Measurements from ENCODE around the gene IL27RA.

Gene IL27RA

GRCh38 chr19:13986348-13986904, 45.1 kb upstream of the IL27RA start:
- no peak for TF ChIP-seq FOXP2 (optimal IDR thresholded peaks at IDR 0.05; ENCODE audit: control extremely low read depth, extremely low read length, insufficient read depth)
- peak; percentile 31; the same call in 1 of the 2 replicates for TF ChIP-seq POLR2AphosphoS5 (IDR thresholded peaks at IDR 0.05; ENCODE audit: borderline replicate concordance, low read depth, low read length)
- DNase-seq (ENCODE audit: low read depth, low spot score) = peak; percentile 40
- no peaks in the 10 kb centered on the region for H3K36me3 ChIP-seq (ENCODE audit: insufficient read depth, low read length)
- peak overlapping the region; percentile 78 for H3K27ac ChIP-seq
- H3K4me3 ChIP-seq = peak overlapping the region; percentile 45
- H3K9ac ChIP-seq (ENCODE audit: insufficient read length) = peak overlapping the region; percentile 47
- no peaks in the 10 kb centered on the region for H3K9me3 ChIP-seq (ENCODE audit: low read depth, low read length)

GRCh38 chr19:13987101-13987890, 44.3 kb upstream of the IL27RA start:
- no peaks in the 10 kb centered on the region for H3K9me3 ChIP-seq (ENCODE audit: low read depth, low read length)
- no peak overlapping the region for H3K9ac ChIP-seq (ENCODE audit: insufficient read length)
- no peak overlapping the region for H3K4me3 ChIP-seq
- no peaks in the 10 kb centered on the region; the same call in 1 of the 2 replicates for H3K36me3 ChIP-seq (ENCODE audit: insufficient read depth, low read length)
- H3K27ac ChIP-seq = peak overlapping the region; percentile 78
- no peak for TF ChIP-seq FOXP2 (optimal IDR thresholded peaks at IDR 0.05; ENCODE audit: control extremely low read depth, extremely low read length, insufficient read depth)
- no peak for TF ChIP-seq EZH2 (IDR thresholded peaks at IDR 0.05)
- no peak for DNase-seq (ENCODE audit: low read depth, low spot score)

- H3K4me3 ChIP-seq = no peak overlapping the region
- DNase-seq (ENCODE audit: low read depth, low spot score) = no peak
- TF ChIP-seq EZH2 (IDR thresholded peaks at IDR 0.05) = no peak
- TF ChIP-seq FOXP2 (optimal IDR thresholded peaks at IDR 0.05; ENCODE audit: control extremely low read depth, extremely low read length, insufficient read depth) = no peak
- TF ChIP-seq POLR2AphosphoS5 (IDR thresholded peaks at IDR 0.05; ENCODE audit: borderline replicate concordance, low read depth, low read length) = no peak
- H3K27ac ChIP-seq = no peak overlapping the region
- H3K9ac ChIP-seq (ENCODE audit: insufficient read length) = no peak overlapping the region
- no peaks in the 10 kb centered on the region; the same call in 1 of the 2 replicates for H3K36me3 ChIP-seq (ENCODE audit: insufficient read depth, low read length)
- H3K9me3 ChIP-seq (ENCODE audit: low read depth, low read length) = no peaks in the 10 kb centered on the region
Observed at GRCh38 chr19:13989487-13989886, 42.1 kb upstream of the IL27RA start.

- H3K9ac ChIP-seq (ENCODE audit: insufficient read length) = no peak overlapping the region
- H3K9me3 ChIP-seq (ENCODE audit: low read depth, low read length) = no peaks in the 10 kb centered on the region
- no peak for DNase-seq (ENCODE audit: low read depth, low spot score)
- no peak overlapping the region for H3K27ac ChIP-seq
- H3K4me3 ChIP-seq = no peak overlapping the region
- no peaks in the 10 kb centered on the region; the same call in 1 of the 2 replicates for H3K36me3 ChIP-seq (ENCODE audit: insufficient read depth, low read length)
- TF ChIP-seq EZH2 (IDR thresholded peaks at IDR 0.05) = no peak
- TF ChIP-seq POLR2AphosphoS5 (IDR thresholded peaks at IDR 0.05; ENCODE audit: borderline replicate concordance, low read depth, low read length) = no peak
- TF ChIP-seq FOXP2 (optimal IDR thresholded peaks at IDR 0.05; ENCODE audit: control extremely low read depth, extremely low read length, insufficient read depth) = no peak
Observed at GRCh38 chr19:13990085-13990484, 41.5 kb upstream of the IL27RA start.

- Histone ChIP-seq H3K27ac (no peak overlapping the region), H3K4me3 (no peak overlapping the region), H3K9me3 (ENCODE audit: low read depth, low read length) (no peaks in the 10 kb centered on the region), H3K9ac (ENCODE audit: insufficient read length) (no peak overlapping the region), H3K36me3 (ENCODE audit: insufficient read depth, low read length) (no peaks in the 10 kb centered on the region; the same call in 1 of the 2 replicates)
- no peak for DNase-seq (ENCODE audit: low read depth, low spot score)
- TF ChIP-seq POLR2AphosphoS5 (IDR thresholded peaks at IDR 0.05; ENCODE audit: borderline replicate concordance, low read depth, low read length) (no peak), FOXP2 (optimal IDR thresholded peaks at IDR 0.05; ENCODE audit: control extremely low read depth, extremely low read length, insufficient read depth) (no peak), EZH2 (IDR thresholded peaks at IDR 0.05) (no peak)
Observed at GRCh38 chr19:13992025-13992424, 39.5 kb upstream of the IL27RA start.

GRCh38 chr19:13993590-13994300, 37.8 kb upstream of the IL27RA start:
- Histone ChIP-seq H3K4me3 (no peak overlapping the region), H3K9me3 (ENCODE audit: low read depth, low read length) (no peaks in the 10 kb centered on the region), H3K9ac (ENCODE audit: insufficient read length) (no peak overlapping the region), H3K36me3 (ENCODE audit: insufficient read depth, low read length) (no peaks in the 10 kb centered on the region; the same call in 1 of the 2 replicates), H3K27ac (no peak overlapping the region)
- no peak for DNase-seq (ENCODE audit: low read depth, low spot score)
- TF ChIP-seq FOXP2 (optimal IDR thresholded peaks at IDR 0.05; ENCODE audit: control extremely low read depth, extremely low read length, insufficient read depth) = no peak
- TF ChIP-seq EZH2 (IDR thresholded peaks at IDR 0.05) = no peak
- TF ChIP-seq POLR2AphosphoS5 (IDR thresholded peaks at IDR 0.05; ENCODE audit: borderline replicate concordance, low read depth, low read length) = no peak

GRCh38 chr19:13995017-13995728, 36.4 kb upstream of the IL27RA start:
- DNase-seq (ENCODE audit: low read depth, low spot score) = no peak
- peaks cover 6% of the 10 kb centered on the region for H3K36me3 ChIP-seq (ENCODE audit: insufficient read depth, low read length)
- H3K9ac ChIP-seq (ENCODE audit: insufficient read length) = no peak overlapping the region
- H3K27ac ChIP-seq = no peak overlapping the region; the same call in 1 of the 2 replicates
- no peak for TF ChIP-seq POLR2AphosphoS5 (IDR thresholded peaks at IDR 0.05; ENCODE audit: borderline replicate concordance, low read depth, low read length)
- TF ChIP-seq EZH2 (IDR thresholded peaks at IDR 0.05) = no peak
- no peak for TF ChIP-seq FOXP2 (optimal IDR thresholded peaks at IDR 0.05; ENCODE audit: control extremely low read depth, extremely low read length, insufficient read depth)
- H3K9me3 ChIP-seq (ENCODE audit: low read depth, low read length) = 0 out of 2 replicates have a peak, but pooled peaks cover 2% of the 10 kb centered on the region
- H3K4me3 ChIP-seq = no peak overlapping the region
